SK-N-SH (cell line): ENCODE measurements around the gene ASPG. TPM values are rescaled to one million over a fixed set of nuclear protein-coding genes. Genes with fewer than 3 reads are reported as not detected.
A peak's percentile ranks its signal among the peaks of the same experiment; 100 is the strongest.

ENCODE experiments used
- CTCF ChIA-PET: fragments of 300-600, 350-600 bp; formaldehyde crosslinking; extraction: SDS; loops from one replicate; lab custom pipeline; 2021; lab: Yijun Ruan, JAX
- POLR2A ChIA-PET: fragments of 350-600 bp; sonication (Branson Sonifier 250); formaldehyde crosslinking; extraction: SDS; loops from one replicate; lab custom pipeline; 2020; ENCODE audit warnings: antibody characterized with exemption, inconsistent platforms; lab: Yijun Ruan, JAX
- DNase-seq: peaks from one replicate; pipeline ENCODE4 v3.0.0; 2012
- H2AFZ ChIP-seq: fragments of 200-600 bp; sonication (generic); 2 replicates; pipeline ENCODE4 v1.8.1; 2016; ENCODE audit warnings: antibody characterized with exemption, mild to moderate bottlenecking, low read depth
- H3F3A ChIP-seq: fragments of 200-600 bp; sonication (generic); replicated peaks from 2 replicates; pipeline ENCODE3; 2016; ENCODE audit warnings: antibody characterized with exemption, mild to moderate bottlenecking; ENCODE audit not compliant: insufficient read depth
- H3K27ac ChIP-seq, 2 experiments: fragments of 200-500 bp in 1 of 2; fragments of 200-600 bp in 1 of 2; sonication (Bioruptor generic) in 1 of 2; sonication (generic), shearing (Covaris generic) in 1 of 2; 2 replicates each; pipeline versions ENCODE4 v1.5.1 to v1.6.1; 2014 to 2016; ENCODE audit warnings: low read depth in 2 of 2, inconsistent platforms in 1 of 2, low read length in 1 of 2, mild to moderate bottlenecking in 1 of 2, mixed read lengths in 1 of 2
- H3K27me3 ChIP-seq: fragments of 200-600 bp; sonication (generic), shearing (Covaris generic); 2 replicates; pipeline ENCODE4 v1.6.1; 2016; ENCODE audit warnings: mixed run types; ENCODE audit not compliant: insufficient read depth
- H3K36me3 ChIP-seq, 2 experiments: fragments of 200-500 bp in 1 of 2; fragments of 200-600 bp in 1 of 2; sonication (Bioruptor generic) in 1 of 2; sonication (generic) in 1 of 2; replicated peaks in 1 of 2; 2 replicates each; pipeline versions ENCODE3 to v1.5.1; 2014 to 2016; ENCODE audit warnings: low read length in 1 of 2, mild to moderate bottlenecking in 1 of 2; ENCODE audit not compliant: insufficient read depth in 2 of 2, control insufficient read depth in 1 of 2
- H3K4me1 ChIP-seq, 2 experiments: fragments of 200-500 bp in 1 of 2; fragments of 200-600 bp in 1 of 2; sonication (Bioruptor generic) in 1 of 2; sonication (generic), shearing (Covaris generic) in 1 of 2; 2 replicates each; pipeline versions ENCODE4 v1.5.1 to v1.6.1; 2014 to 2016; ENCODE audit warnings: low read depth in 1 of 2, low read length in 1 of 2, mixed run types in 1 of 2; ENCODE audit not compliant: insufficient read depth in 2 of 2, control insufficient read depth in 1 of 2
- H3K4me2 ChIP-seq: fragments of 200-600 bp; sonication (generic), shearing (Covaris generic); 2 replicates; pipeline ENCODE4 v1.6.1; 2017; ENCODE audit warnings: mixed run types
- H3K4me3 ChIP-seq, 2 experiments: fragments of 200-500 bp in 1 of 2; fragments of 200-600 bp in 1 of 2; sonication (Bioruptor generic) in 1 of 2; sonication (generic), shearing (Covaris generic) in 1 of 2; 2 replicates each; pipeline versions ENCODE4 v1.5.1 to v1.8.1; 2014 to 2016; ENCODE audit warnings: low read depth in 2 of 2, inconsistent platforms in 1 of 2, low read length in 1 of 2, mild to moderate bottlenecking in 1 of 2, mixed read lengths in 1 of 2, moderate library complexity in 1 of 2
- H3K79me2 ChIP-seq: fragments of 200-600 bp; sonication (generic); 2 replicates; pipeline ENCODE4 v1.8.1; 2017; ENCODE audit warnings: mild to moderate bottlenecking; ENCODE audit not compliant: insufficient read depth
- H3K9ac ChIP-seq: fragments of 200-600 bp; sonication (generic); 2 replicates; pipeline ENCODE4 v1.6.1; 2017; ENCODE audit warnings: mixed run types
- H3K9me2 ChIP-seq: fragments of 200-600 bp; sonication (generic); 2 replicates; pipeline ENCODE4 v1.6.1; 2017; ENCODE audit warnings: mixed run types
- H3K9me3 ChIP-seq: fragments of 200-600 bp; sonication (generic); 2 replicates; pipeline ENCODE4 v1.6.1; 2017; ENCODE audit warnings: mixed run types, mild to moderate bottlenecking, moderate library complexity
- H4K20me1 ChIP-seq: fragments of 200-600 bp; sonication (generic); 2 replicates; pipeline ENCODE4 v1.6.1; 2017; ENCODE audit warnings: mild to moderate bottlenecking, mixed run types; ENCODE audit not compliant: insufficient read depth
- CHD2 ChIP-seq: fragments of 150-350 bp; IDR thresholded peaks from 2 replicates; pipeline ENCODE4 v1.6.1; 2018; ENCODE audit warnings: low read length; ENCODE audit not compliant: partially characterized antibody
- EZH2phosphoT487 ChIP-seq: fragments of 200-600 bp; sonication (generic); IDR thresholded peaks from 2 replicates; pipeline ENCODE4 v1.6.1; 2017; ENCODE audit warnings: low read depth, mixed run types, mild to moderate bottlenecking, antibody characterized with exemption, moderate library complexity, borderline replicate concordance
- FOXJ3 ChIP-seq: sonication (generic); formaldehyde crosslinking; IDR thresholded peaks from 2 replicates; pipeline ENCODE4 v1.5.1; 2020; ENCODE audit warnings: mild to moderate bottlenecking, missing genetic modification reagents
- RAD21 ChIP-seq: IDR thresholded peaks from 2 replicates; pipeline ENCODE4 v1.6.1; 2012; ENCODE audit warnings: mild to moderate bottlenecking, low read length
- RCOR1 ChIP-seq: fragments of 150-350 bp; IDR thresholded peaks from 2 replicates; pipeline ENCODE4 v1.6.1; 2017; ENCODE audit warnings: antibody characterized with exemption, low read length
- SMC3 ChIP-seq: IDR thresholded peaks from 2 replicates; pipeline ENCODE4 v1.6.1; 2012; ENCODE audit warnings: low read depth, low read length, improper control_type of control experiment
- WGBS: methylation state at CpG from one replicate; pipeline ENCODE4 v1.1.6; 2017; ENCODE audit warnings: low lambda C conversion rate; 5-methylcytosine and 5-hydroxymethylcytosine counted together
- polyA plus RNA-seq, 3 experiments: library from polyadenylated mRNA; depleted of rRNA; stranded (reverse); fragments of >200 nt; gene quantifications; 2 replicates each; pipeline ENCODE4 v1.2.3, GENCODE V29; 2012
- TF ChIP-seq, protein P1 (sequence below): IDR thresholded peaks from 2 replicates; pipeline ENCODE4 v1.4.0; 2012; ENCODE audit warnings: low read depth, borderline replicate concordance
- TF ChIP-seq, protein P2 (sequence below): IDR thresholded peaks from 2 replicates; pipeline ENCODE4 v1.4.0; 2012; ENCODE audit warnings: low read depth
- TF ChIP-seq, protein P3 (sequence below): IDR thresholded peaks from 2 replicates; pipeline ENCODE4 v1.6.1; 2012; ENCODE audit warnings: mild to moderate bottlenecking, low read depth, low read length, moderate library complexity
- TF ChIP-seq, protein P4 (sequence below): fragments of 200-600 bp; sonication (generic); IDR thresholded peaks from 2 replicates; pipeline ENCODE4 v1.6.1; 2017; ENCODE audit warnings: antibody characterized with exemption, mild to moderate bottlenecking, moderate library complexity
- TF ChIP-seq, protein P5 (sequence below): IDR thresholded peaks from 2 replicates; pipeline ENCODE4 v1.4.0; 2012; ENCODE audit warnings: low read depth, borderline replicate concordance

Gene ASPG
- polyA plus RNA-seq, 1 of the 3 experiments (the other 2 are of a cell fraction): not detected

DNA sequence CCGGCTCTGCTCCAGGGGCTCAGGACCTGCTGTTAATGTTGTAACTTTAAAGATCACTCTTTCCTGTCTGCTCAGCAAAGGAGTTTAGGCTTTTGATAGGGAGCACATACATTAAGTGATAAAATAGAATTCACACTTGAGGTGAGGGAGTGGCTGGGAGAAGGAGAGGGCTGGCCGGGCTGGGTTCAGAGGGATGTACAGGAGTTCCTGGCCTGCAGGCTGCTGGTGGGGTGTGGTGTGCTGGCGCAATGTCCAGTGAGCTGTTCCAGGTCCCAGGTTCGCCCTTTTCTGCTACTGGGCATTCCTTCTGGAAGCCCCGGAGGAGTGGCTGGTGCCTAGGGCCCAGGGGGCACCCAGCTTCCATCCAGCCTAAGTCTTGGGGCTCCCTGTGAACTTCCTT, 70.6 kb downstream of the ASPG start (continued):
- TF ChIP-seq, protein P1, sequence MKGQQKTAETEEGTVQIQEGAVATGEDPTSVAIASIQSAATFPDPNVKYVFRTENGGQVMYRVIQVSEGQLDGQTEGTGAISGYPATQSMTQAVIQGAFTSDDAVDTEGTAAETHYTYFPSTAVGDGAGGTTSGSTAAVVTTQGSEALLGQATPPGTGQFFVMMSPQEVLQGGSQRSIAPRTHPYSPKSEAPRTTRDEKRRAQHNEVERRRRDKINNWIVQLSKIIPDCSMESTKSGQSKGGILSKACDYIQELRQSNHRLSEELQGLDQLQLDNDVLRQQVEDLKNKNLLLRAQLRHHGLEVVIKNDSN: no peak
- TF ChIP-seq FOXJ3 (CRISPR knock-in tag) (no peak), EZH2phosphoT487 (no peak)
- TF ChIP-seq, protein P2, sequence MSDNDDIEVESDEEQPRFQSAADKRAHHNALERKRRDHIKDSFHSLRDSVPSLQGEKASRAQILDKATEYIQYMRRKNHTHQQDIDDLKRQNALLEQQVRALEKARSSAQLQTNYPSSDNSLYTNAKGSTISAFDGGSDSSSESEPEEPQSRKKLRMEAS: no peak
- TF ChIP-seq, protein P3, sequence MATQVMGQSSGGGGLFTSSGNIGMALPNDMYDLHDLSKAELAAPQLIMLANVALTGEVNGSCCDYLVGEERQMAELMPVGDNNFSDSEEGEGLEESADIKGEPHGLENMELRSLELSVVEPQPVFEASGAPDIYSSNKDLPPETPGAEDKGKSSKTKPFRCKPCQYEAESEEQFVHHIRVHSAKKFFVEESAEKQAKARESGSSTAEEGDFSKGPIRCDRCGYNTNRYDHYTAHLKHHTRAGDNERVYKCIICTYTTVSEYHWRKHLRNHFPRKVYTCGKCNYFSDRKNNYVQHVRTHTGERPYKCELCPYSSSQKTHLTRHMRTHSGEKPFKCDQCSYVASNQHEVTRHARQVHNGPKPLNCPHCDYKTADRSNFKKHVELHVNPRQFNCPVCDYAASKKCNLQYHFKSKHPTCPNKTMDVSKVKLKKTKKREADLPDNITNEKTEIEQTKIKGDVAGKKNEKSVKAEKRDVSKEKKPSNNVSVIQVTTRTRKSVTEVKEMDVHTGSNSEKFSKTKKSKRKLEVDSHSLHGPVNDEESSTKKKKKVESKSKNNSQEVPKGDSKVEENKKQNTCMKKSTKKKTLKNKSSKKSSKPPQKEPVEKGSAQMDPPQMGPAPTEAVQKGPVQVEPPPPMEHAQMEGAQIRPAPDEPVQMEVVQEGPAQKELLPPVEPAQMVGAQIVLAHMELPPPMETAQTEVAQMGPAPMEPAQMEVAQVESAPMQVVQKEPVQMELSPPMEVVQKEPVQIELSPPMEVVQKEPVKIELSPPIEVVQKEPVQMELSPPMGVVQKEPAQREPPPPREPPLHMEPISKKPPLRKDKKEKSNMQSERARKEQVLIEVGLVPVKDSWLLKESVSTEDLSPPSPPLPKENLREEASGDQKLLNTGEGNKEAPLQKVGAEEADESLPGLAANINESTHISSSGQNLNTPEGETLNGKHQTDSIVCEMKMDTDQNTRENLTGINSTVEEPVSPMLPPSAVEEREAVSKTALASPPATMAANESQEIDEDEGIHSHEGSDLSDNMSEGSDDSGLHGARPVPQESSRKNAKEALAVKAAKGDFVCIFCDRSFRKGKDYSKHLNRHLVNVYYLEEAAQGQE: no peak

DNA sequence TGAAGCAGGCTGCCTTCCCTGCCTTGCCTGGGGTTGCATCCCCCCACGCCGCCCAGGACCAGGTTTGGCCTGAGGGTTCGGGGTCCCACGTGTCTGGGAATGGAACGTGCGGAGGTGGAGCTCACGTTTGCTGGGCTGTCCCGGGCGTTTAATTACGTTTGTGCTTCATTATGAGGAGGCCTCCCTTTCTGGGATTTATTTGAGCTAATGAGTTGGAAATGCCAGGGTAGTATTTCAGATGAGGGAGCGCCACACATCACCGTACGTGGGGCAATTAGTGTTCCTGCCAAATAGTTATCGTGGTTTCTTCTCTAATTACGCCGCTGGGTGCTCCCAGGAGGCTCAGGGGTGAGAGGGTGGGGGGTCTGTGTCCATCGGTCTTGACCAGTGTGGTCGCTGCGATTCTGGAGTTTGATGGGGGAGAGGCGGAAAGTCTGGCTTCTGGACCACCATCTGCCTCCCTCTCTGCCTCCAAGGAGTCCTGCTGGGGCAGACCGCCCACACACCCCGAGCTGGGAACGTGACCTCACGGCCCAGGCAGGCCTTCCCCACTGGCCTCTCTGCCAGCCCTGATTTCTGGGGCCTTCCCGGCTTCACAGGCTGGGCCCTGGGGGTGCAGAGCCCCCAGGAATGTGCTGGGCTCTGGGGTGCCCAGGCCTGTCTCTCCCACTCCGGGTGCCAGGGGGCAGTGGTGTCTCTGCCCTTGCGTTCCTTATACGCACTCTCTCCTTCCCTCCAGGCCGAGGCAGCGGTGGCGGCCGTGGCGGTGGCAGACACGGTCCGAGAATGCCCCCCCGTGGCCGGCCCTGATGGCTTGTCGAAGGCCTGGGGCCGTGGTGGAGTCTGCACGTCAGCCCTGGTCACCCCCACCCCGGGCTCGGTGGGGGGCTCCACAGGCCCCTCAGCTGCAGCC, 71.8 kb downstream of the ASPG start:
- H3K36me3 ChIP-seq: no peaks in the 10 kb centered on the region
- H3K9me3 ChIP-seq: no peaks in the 10 kb centered on the region
- 88% methylated on average over 20 of the region's 42 CpGs for WGBS
- no peaks in the 10 kb centered on the region for H3F3A ChIP-seq
- POLR2A ChIA-PET: no interaction called here
- CTCF ChIA-PET: interaction anchor here (0.6 to 3.1 kb wide), 19 partner anchors 8 to 432 kb away, joined by 3 to 23 read pairs (median 4); no protein-coding TSS in a partner anchor
- TF ChIP-seq, protein P4, sequence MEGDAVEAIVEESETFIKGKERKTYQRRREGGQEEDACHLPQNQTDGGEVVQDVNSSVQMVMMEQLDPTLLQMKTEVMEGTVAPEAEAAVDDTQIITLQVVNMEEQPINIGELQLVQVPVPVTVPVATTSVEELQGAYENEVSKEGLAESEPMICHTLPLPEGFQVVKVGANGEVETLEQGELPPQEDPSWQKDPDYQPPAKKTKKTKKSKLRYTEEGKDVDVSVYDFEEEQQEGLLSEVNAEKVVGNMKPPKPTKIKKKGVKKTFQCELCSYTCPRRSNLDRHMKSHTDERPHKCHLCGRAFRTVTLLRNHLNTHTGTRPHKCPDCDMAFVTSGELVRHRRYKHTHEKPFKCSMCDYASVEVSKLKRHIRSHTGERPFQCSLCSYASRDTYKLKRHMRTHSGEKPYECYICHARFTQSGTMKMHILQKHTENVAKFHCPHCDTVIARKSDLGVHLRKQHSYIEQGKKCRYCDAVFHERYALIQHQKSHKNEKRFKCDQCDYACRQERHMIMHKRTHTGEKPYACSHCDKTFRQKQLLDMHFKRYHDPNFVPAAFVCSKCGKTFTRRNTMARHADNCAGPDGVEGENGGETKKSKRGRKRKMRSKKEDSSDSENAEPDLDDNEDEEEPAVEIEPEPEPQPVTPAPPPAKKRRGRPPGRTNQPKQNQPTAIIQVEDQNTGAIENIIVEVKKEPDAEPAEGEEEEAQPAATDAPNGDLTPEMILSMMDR: peak; percentile 16
- TF ChIP-seq RAD21 (peak; percentile 50), SMC3 (peak; percentile 33; the same call in 1 of the 2 replicates), CHD2 (no peak), RCOR1 (no peak)
- TF ChIP-seq, protein P5, sequence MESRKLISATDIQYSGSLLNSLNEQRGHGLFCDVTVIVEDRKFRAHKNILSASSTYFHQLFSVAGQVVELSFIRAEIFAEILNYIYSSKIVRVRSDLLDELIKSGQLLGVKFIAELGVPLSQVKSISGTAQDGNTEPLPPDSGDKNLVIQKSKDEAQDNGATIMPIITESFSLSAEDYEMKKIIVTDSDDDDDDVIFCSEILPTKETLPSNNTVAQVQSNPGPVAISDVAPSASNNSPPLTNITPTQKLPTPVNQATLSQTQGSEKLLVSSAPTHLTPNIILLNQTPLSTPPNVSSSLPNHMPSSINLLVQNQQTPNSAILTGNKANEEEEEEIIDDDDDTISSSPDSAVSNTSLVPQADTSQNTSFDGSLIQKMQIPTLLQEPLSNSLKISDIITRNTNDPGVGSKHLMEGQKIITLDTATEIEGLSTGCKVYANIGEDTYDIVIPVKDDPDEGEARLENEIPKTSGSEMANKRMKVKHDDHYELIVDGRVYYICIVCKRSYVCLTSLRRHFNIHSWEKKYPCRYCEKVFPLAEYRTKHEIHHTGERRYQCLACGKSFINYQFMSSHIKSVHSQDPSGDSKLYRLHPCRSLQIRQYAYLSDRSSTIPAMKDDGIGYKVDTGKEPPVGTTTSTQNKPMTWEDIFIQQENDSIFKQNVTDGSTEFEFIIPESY: no peak
- H3K9ac ChIP-seq: no peak overlapping the region
- H3K4me1 ChIP-seq: peaks cover 0 to 92% of the 10 kb centered on the region in 2 experiments; a peak in 1 of 4 replicates
- H3K79me2 ChIP-seq: no peaks in the 10 kb centered on the region
- no peak overlapping the region for H2AFZ ChIP-seq
- H3K4me3 ChIP-seq: no peak overlapping the region
- no peaks in the 10 kb centered on the region for H3K9me2 ChIP-seq
- no peaks in the 10 kb centered on the region for H4K20me1 ChIP-seq
- H3K27ac ChIP-seq: peak overlapping the region in 1 of 2 experiments; percentile 96; a peak in 2 of 4 replicates
- H3K4me2 ChIP-seq: no peak overlapping the region
- no peaks in the 10 kb centered on the region for H3K27me3 ChIP-seq
- peak; percentile 81 for DNase-seq
